ENCODE results near the gene CPED1.

CPED1 gene

GRCh38 chr7:121081327-121081936 lies 92.9 kb downstream of the CPED1 start:
- Histone ChIP-seq H3K27ac (ENCODE audit: low read depth, low read length) (no peak overlapping the region), H2AFZ (ENCODE audit: low read length, unreplicated experiment) (no peak overlapping the region), H3K79me2 (ENCODE audit: control insufficient read depth, insufficient read depth, low read length, unreplicated experiment) (peaks cover 12% of the 10 kb centered on the region), H3K4me1 (ENCODE audit: control insufficient read depth, insufficient read depth, low read length, unreplicated experiment) (peaks cover 76% of the 10 kb centered on the region), H3K27me3 (ENCODE audit: insufficient read depth, low read length) (no peaks in the 10 kb centered on the region), H3K4me3 (ENCODE audit: low read depth, low read length) (no peak overlapping the region), H3K36me3 (ENCODE audit: insufficient read depth, low read length) (no peaks in the 10 kb centered on the region)

- H2AFZ ChIP-seq (ENCODE audit: low read length, unreplicated experiment): no peak overlapping the region
- H3K4me1 ChIP-seq (ENCODE audit: control insufficient read depth, insufficient read depth, low read length, unreplicated experiment): peaks cover 78% of the 10 kb centered on the region
- H3K36me3 ChIP-seq (ENCODE audit: insufficient read depth, low read length): no peaks in the 10 kb centered on the region
- H3K27ac ChIP-seq (ENCODE audit: low read depth, low read length): peak overlapping the region; percentile 91
- H3K79me2 ChIP-seq (ENCODE audit: control insufficient read depth, insufficient read depth, low read length, unreplicated experiment): peaks cover 12% of the 10 kb centered on the region
- 0 out of 2 replicates have a peak overlapping the region, but pooled peaks have one; percentile 51 for H3K4me3 ChIP-seq (ENCODE audit: low read depth, low read length)
- no peaks in the 10 kb centered on the region for H3K27me3 ChIP-seq (ENCODE audit: insufficient read depth, low read length)
These were observed 94.0 kb downstream of the CPED1 start for GRCh38 chr7:121082400-121083101.

- peak overlapping the region; percentile 91 for H3K27ac ChIP-seq (ENCODE audit: low read depth, low read length)
- H3K79me2 ChIP-seq (ENCODE audit: control insufficient read depth, insufficient read depth, low read length, unreplicated experiment): peaks cover 12% of the 10 kb centered on the region
- no peak overlapping the region for H2AFZ ChIP-seq (ENCODE audit: low read length, unreplicated experiment)
- peaks cover 78% of the 10 kb centered on the region for H3K4me1 ChIP-seq (ENCODE audit: control insufficient read depth, insufficient read depth, low read length, unreplicated experiment)
- H3K27me3 ChIP-seq (ENCODE audit: insufficient read depth, low read length): no peaks in the 10 kb centered on the region
- H3K36me3 ChIP-seq (ENCODE audit: insufficient read depth, low read length): no peaks in the 10 kb centered on the region
- H3K4me3 ChIP-seq (ENCODE audit: low read depth, low read length): peak overlapping the region; percentile 51
These were observed 94.8 kb downstream of the CPED1 start for GRCh38 chr7:121083138-121083789.

GRCh38 chr7:121083790-121084251 lies 95.3 kb downstream of the CPED1 start:
- Histone ChIP-seq H3K79me2 (ENCODE audit: control insufficient read depth, insufficient read depth, low read length, unreplicated experiment) (peaks cover 11% of the 10 kb centered on the region), H3K36me3 (ENCODE audit: insufficient read depth, low read length) (no peaks in the 10 kb centered on the region), H3K27ac (ENCODE audit: low read depth, low read length) (peak overlapping the region; percentile 91), H3K4me1 (ENCODE audit: control insufficient read depth, insufficient read depth, low read length, unreplicated experiment) (peaks cover 76% of the 10 kb centered on the region), H3K4me3 (ENCODE audit: low read depth, low read length) (peak overlapping the region; percentile 51), H2AFZ (ENCODE audit: low read length, unreplicated experiment) (no peak overlapping the region), H3K27me3 (ENCODE audit: insufficient read depth, low read length) (no peaks in the 10 kb centered on the region)

- no peak overlapping the region for H2AFZ ChIP-seq (ENCODE audit: low read length, unreplicated experiment)
- no peaks in the 10 kb centered on the region for H3K27me3 ChIP-seq (ENCODE audit: insufficient read depth, low read length)
- peak overlapping the region; percentile 51 for H3K4me3 ChIP-seq (ENCODE audit: low read depth, low read length)
- peaks cover 75% of the 10 kb centered on the region for H3K4me1 ChIP-seq (ENCODE audit: control insufficient read depth, insufficient read depth, low read length, unreplicated experiment)
- H3K27ac ChIP-seq (ENCODE audit: low read depth, low read length): peak overlapping the region; percentile 91
- H3K36me3 ChIP-seq (ENCODE audit: insufficient read depth, low read length): no peaks in the 10 kb centered on the region
- peaks cover 9% of the 10 kb centered on the region for H3K79me2 ChIP-seq (ENCODE audit: control insufficient read depth, insufficient read depth, low read length, unreplicated experiment)
These were observed 95.7 kb downstream of the CPED1 start for GRCh38 chr7:121084256-121084655.

GRCh38 chr7:121084748-121085336 lies 96.3 kb downstream of the CPED1 start:
- Histone ChIP-seq H3K4me1 (ENCODE audit: control insufficient read depth, insufficient read depth, low read length, unreplicated experiment) (peaks cover 71% of the 10 kb centered on the region), H3K79me2 (ENCODE audit: control insufficient read depth, insufficient read depth, low read length, unreplicated experiment) (peaks cover 5% of the 10 kb centered on the region), H3K27me3 (ENCODE audit: insufficient read depth, low read length) (no peaks in the 10 kb centered on the region), H3K36me3 (ENCODE audit: insufficient read depth, low read length) (no peaks in the 10 kb centered on the region), H3K27ac (ENCODE audit: low read depth, low read length) (peak overlapping the region; percentile 91), H3K4me3 (ENCODE audit: low read depth, low read length) (peak overlapping the region; percentile 51), H2AFZ (ENCODE audit: low read length, unreplicated experiment) (no peak overlapping the region)

GRCh38 chr7:121085922-121086321 lies 97.4 kb downstream of the CPED1 start:
- no peaks in the 10 kb centered on the region for H3K27me3 ChIP-seq (ENCODE audit: insufficient read depth, low read length)
- peak overlapping the region; percentile 41; the same call in 1 of the 2 replicates for H3K4me3 ChIP-seq (ENCODE audit: low read depth, low read length)
- peaks cover 5% of the 10 kb centered on the region for H3K79me2 ChIP-seq (ENCODE audit: control insufficient read depth, insufficient read depth, low read length, unreplicated experiment)
- H3K36me3 ChIP-seq (ENCODE audit: insufficient read depth, low read length): no peaks in the 10 kb centered on the region
- H2AFZ ChIP-seq (ENCODE audit: low read length, unreplicated experiment): peak overlapping the region; percentile 45
- peak overlapping the region; percentile 91 for H3K27ac ChIP-seq (ENCODE audit: low read depth, low read length)
- peaks cover 72% of the 10 kb centered on the region for H3K4me1 ChIP-seq (ENCODE audit: control insufficient read depth, insufficient read depth, low read length, unreplicated experiment)

GRCh38 chr7:121088870-121089269 lies 100.4 kb downstream of the CPED1 start:
- peaks cover 49% of the 10 kb centered on the region for H3K4me1 ChIP-seq (ENCODE audit: control insufficient read depth, insufficient read depth, low read length, unreplicated experiment)
- H3K4me3 ChIP-seq (ENCODE audit: low read depth, low read length): no peak overlapping the region
- H3K36me3 ChIP-seq (ENCODE audit: insufficient read depth, low read length): no peaks in the 10 kb centered on the region
- no peak overlapping the region for H2AFZ ChIP-seq (ENCODE audit: low read length, unreplicated experiment)
- no peaks in the 10 kb centered on the region for H3K27me3 ChIP-seq (ENCODE audit: insufficient read depth, low read length)
- H3K27ac ChIP-seq (ENCODE audit: low read depth, low read length): no peak overlapping the region
- H3K79me2 ChIP-seq (ENCODE audit: control insufficient read depth, insufficient read depth, low read length, unreplicated experiment): no peaks in the 10 kb centered on the region

GRCh38 chr7:121094829-121095228 lies 106.3 kb downstream of the CPED1 start:
- no peaks in the 10 kb centered on the region for H3K36me3 ChIP-seq (ENCODE audit: insufficient read depth, low read length)
- H3K4me1 ChIP-seq (ENCODE audit: control insufficient read depth, insufficient read depth, low read length, unreplicated experiment): peaks cover 8% of the 10 kb centered on the region
- H3K79me2 ChIP-seq (ENCODE audit: control insufficient read depth, insufficient read depth, low read length, unreplicated experiment): no peaks in the 10 kb centered on the region
- H3K27ac ChIP-seq (ENCODE audit: low read depth, low read length): no peak overlapping the region
- H2AFZ ChIP-seq (ENCODE audit: low read length, unreplicated experiment): no peak overlapping the region
- no peaks in the 10 kb centered on the region for H3K27me3 ChIP-seq (ENCODE audit: insufficient read depth, low read length)
- no peak overlapping the region for H3K4me3 ChIP-seq (ENCODE audit: low read depth, low read length)

- Histone ChIP-seq H3K4me1 (ENCODE audit: control insufficient read depth, insufficient read depth, low read length, unreplicated experiment) (no peaks in the 10 kb centered on the region), H3K36me3 (ENCODE audit: insufficient read depth, low read length) (peaks cover 3% of the 10 kb centered on the region; the same call in 1 of the 2 replicates), H3K79me2 (ENCODE audit: control insufficient read depth, insufficient read depth, low read length, unreplicated experiment) (no peaks in the 10 kb centered on the region), H3K27ac (ENCODE audit: low read depth, low read length) (no peak overlapping the region), H3K4me3 (ENCODE audit: low read depth, low read length) (no peak overlapping the region), H2AFZ (ENCODE audit: low read length, unreplicated experiment) (no peak overlapping the region), H3K27me3 (ENCODE audit: insufficient read depth, low read length) (no peaks in the 10 kb centered on the region)
These were observed 109.1 kb downstream of the CPED1 start for GRCh38 chr7:121097577-121097976.

All from ACC112 (cell line).